HG03175 (cell line): ENCODE measurements around the gene SLC43A2.
"Not testable (repeated sequence)": the region's sequence is repeated elsewhere in the genome, so short reads cannot be mapped to it uniquely, and the experiment has no call there.

ENCODE experiments used
- ATAC-seq: cut with Tn5 transposase; IDR thresholded peaks from one replicate; pipeline ENCODE4 v1.9.1; 2021; ENCODE audit warnings: mild to moderate bottlenecking, moderate library complexity; ENCODE audit not compliant: unreplicated experiment

Gene SLC43A2

GRCh38 chr17:1590747-1591473 is 37.7 kb downstream of the SLC43A2 start:
- no peak for ATAC-seq

DNA sequence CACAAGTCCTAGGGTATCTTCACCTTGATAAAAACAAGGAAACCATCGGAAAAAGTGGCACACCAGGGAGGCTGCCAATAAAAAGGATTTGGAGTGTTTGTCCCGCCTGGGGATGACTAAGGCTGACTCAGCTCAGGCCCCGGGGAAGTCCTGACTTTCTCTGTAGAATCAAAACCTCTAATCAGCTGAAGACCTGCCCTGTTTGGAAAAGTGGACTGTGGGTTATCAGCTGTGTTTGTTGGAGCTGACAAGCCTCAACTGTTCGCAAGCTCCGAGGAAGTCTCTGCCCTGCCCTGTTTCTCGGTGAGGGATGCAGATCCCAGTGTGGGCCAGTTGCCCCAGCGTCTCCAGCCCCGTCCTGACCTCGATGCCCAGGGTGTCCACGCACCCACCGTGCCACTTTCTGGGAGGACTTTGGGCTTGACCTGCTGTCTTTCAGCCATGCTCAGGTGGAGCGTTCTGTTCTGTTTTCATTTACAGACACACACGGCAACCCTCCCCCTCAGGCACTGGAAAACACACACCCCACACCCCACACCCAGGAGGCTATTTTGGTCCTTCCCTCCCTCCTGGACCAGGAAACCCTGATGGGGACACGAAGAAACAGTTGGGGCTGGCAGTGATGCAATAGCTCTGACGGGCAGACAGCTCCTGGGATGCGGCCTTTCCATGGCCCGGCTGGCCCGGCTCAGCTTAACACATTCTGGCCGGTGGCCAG is 38.4 kb downstream of the SLC43A2 start:
- no peak for ATAC-seq

- no peak for ATAC-seq
Observed at GRCh38 chr17:1588821-1589585, 39.6 kb downstream of the SLC43A2 start.

- ATAC-seq: no peak
Observed at GRCh38 chr17:1584167-1584566, 44.5 kb downstream of the SLC43A2 start.

DNA sequence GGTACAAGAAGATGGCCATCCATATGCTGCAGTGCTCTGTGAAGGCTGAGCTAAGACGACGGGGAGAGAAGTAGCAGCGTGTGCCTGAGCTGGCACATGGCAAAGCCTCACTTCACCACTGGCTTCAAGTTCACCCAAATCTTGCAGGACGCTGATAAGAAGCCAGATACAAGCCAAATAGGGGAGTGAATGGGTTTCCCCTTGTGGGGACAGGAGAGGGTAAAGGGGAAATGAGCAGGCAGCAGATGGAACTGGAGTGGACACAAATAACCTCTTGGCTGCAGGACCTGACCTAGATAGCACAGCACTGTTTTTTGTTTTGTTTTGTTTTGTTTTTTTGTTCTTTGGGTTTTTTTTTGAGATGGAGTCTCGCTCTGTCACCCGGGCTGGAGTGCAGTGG is 45.1 kb downstream of the SLC43A2 start:
- no peak for ATAC-seq

DNA sequence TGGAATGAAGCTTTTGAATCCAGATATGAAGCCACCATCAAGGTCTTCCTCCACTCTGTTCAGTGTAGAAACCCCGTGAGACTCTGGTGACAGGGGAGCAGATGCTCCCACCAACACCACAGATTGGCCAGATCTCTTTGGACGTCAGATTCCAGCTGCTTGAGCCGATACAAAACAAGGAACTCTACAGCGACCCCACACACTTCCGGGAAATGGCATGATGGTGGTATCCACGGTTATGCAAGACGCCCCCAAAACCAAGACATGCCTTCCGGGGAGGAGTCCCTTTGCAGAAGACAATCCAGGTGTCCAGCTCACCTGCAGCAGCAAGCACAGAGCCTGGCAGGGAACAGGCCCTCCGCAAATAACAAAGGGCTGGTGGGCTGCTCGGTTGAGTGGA is 46.3 kb downstream of the SLC43A2 start:
- ATAC-seq: no peak

DNA sequence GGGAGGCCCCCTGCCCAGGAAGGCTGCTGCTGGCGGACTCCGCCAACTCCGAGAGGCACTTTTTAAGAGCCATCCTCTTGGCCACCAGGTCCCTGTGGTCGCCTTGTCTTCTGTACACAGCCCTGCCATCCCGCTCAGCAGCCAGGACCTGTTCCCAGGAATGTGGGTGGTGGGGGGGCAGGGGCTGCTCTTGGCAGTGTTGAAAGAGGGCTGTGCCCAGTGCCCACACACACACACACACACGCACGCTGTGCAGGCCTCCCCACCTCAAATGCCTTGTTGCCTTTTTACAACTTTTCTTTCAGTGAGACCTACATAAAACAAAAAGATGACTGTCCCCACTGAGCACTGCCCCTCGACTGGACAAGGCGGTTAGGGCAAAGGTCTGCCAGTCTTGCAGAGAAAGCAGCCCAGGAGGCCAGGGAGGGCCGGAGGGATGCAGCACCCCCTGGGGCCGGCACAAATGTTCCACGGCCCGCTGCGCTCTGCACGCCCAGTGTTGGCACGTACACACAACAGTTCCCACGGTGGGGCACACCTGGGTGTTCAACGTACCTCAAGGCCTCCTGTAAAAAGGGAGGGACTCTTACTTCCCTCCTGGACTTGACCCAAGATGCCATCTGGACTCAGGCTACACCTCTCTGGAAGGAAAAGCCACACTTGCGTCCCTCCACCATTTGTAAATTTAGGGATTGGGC is 47.5 kb downstream of the SLC43A2 start:
- ATAC-seq: no peak

- ATAC-seq: no peak
Observed at GRCh38 chr17:1578029-1578428, 50.6 kb downstream of the SLC43A2 start.

DNA sequence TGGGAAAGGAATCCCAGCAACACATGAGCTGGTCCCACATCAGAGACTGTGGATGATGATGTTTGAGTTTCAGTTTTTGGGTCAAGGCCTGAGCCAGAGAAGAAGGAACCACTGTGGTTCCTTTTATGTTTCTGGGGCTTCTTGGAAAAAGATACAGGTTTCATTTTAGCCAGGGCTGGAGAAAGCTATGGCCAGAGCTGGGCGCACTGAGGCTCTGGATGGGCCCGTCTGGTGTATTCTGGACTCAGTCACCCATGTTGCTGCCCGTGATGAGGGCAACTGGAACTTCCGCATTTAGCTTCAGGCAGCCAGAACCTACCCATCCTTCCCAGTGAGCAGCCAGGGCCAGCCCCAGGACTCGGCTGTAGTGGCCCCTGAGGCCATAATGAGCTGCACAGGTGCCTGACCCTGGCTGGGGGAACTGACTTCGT is 51.0 kb downstream of the SLC43A2 start:
- ATAC-seq: no peak

DNA sequence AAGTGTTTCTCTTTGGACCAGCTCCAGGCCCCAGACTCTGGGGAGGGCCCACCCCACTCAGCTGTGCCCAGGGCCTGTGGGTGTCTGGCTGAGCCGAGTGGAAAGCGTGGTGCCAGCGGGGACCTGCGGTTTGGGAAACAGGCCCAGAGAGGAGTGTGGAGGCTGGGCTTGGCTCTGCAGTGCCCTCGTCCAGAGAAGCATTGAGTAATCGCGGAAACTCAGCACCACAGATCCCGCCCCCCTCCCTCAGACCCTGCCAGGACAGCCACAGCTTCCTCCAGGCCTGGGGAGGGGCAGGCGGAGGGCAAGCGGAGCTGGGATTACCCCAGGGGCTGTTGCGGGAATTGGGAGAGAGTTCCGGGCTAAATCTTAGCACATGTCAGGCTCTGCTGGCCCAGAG is 51.5 kb downstream of the SLC43A2 start:
- ATAC-seq: no peak

- no peak for ATAC-seq
Observed at GRCh38 chr17:1576500-1576899, 52.1 kb downstream of the SLC43A2 start.

- ATAC-seq: no peak
Observed at GRCh38 chr17:1574697-1575471, 53.8 kb downstream of the SLC43A2 start.

GRCh38 chr17:1573932-1574696 is 54.5 kb downstream of the SLC43A2 start:
- ATAC-seq: no peak

DNA sequence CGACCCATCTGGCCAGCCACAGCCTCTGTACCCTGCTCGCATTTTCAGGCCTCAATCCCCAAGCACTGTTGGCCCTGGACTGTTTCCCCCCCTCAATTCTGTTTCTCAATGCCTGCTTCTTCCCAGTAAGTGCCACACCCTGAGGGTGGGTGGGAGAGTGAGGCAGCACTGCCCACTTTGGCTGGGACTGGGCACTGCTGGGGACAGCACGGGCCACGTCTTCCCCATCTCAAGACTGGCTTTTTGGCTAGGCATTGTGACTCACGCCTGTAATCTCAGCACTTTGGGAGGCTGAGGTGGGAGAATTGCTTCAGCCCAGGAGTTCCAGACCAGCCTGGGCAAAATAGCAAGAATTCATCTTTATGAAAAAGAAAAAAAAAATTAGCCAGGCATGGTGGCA is 56.0 kb downstream of the SLC43A2 start:
- ATAC-seq: not testable (repeated sequence)

- no peak for ATAC-seq
Observed at GRCh38 chr17:1571341-1571704, 57.3 kb downstream of the SLC43A2 start.

DNA sequence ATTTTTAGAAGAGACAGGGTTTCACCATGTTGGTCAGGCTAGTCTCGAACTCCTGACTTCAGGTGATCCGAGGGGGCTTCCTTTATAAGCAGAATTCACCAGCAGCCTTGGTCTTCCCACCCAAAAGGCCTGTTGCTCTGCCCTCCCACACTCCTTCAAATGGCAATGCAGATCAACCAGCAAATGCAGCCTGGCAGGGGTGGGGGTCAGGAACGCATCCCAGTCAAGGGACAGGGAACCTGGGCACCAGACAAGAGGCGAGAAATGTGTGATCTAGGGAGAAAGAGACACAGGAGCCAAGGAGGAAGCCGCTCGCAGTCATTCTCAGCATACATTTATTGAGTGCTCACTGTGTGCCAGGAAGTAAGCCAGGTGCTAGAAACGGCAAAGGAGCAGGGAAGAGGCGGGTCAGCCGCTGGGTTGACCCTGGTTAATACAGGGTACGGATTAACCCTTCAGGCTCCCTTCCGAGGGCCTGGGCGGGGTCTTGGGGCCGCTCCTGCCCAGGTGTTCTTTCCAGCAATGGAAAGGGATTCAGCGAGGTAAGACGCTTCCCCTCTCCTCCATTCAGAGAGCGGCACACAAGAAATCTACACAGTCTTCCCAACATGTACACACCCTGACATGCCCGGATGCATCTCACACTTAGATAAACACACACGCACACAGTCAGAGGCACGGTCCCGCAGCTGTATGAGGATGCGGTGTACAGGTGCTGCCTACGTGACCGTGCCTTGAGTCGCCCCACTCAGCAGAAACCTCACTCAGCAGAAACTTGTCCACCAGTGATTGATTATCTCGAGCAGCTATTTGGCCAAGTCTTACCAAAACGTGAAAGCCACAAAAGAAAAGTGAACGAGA is 59.5 kb downstream of the SLC43A2 start:
- ATAC-seq: no peak

GRCh38 chr17:1566505-1567199 is 62.0 kb downstream of the SLC43A2 start:
- no peak for ATAC-seq

- ATAC-seq: no peak
Observed at GRCh38 chr17:1565877-1566276, 62.8 kb downstream of the SLC43A2 start.
